SK-N-SH (cell line): ENCODE data around the gene CCDC171. TPM values are rescaled to one million over a fixed set of nuclear protein-coding genes. Genes with fewer than 3 reads are reported as not detected.

Experiments
- CTCF ChIA-PET: fragments of 300-600, 350-600 bp; formaldehyde crosslinking; extraction: SDS; loops from one replicate; lab custom pipeline; 2021; lab: Yijun Ruan, JAX
- POLR2A ChIA-PET: fragments of 350-600 bp; sonication (Branson Sonifier 250); formaldehyde crosslinking; extraction: SDS; loops from one replicate; lab custom pipeline; 2020; ENCODE audit warnings: antibody characterized with exemption, inconsistent platforms; lab: Yijun Ruan, JAX
- DNase-seq: peaks from one replicate; pipeline ENCODE4 v3.0.0; 2012
- H2AFZ ChIP-seq: fragments of 200-600 bp; sonication (generic); 2 replicates; pipeline ENCODE4 v1.8.1; 2016; ENCODE audit warnings: antibody characterized with exemption, mild to moderate bottlenecking, low read depth
- H3F3A ChIP-seq: fragments of 200-600 bp; sonication (generic); replicated peaks from 2 replicates; pipeline ENCODE3; 2016; ENCODE audit warnings: antibody characterized with exemption, mild to moderate bottlenecking; ENCODE audit not compliant: insufficient read depth
- H3K27ac ChIP-seq, 2 experiments: fragments of 200-500 bp in 1 of 2; fragments of 200-600 bp in 1 of 2; sonication (Bioruptor generic) in 1 of 2; sonication (generic), shearing (Covaris generic) in 1 of 2; 2 replicates each; pipeline versions ENCODE4 v1.5.1 to v1.6.1; 2014 to 2016; ENCODE audit warnings: low read depth in 2 of 2, inconsistent platforms in 1 of 2, low read length in 1 of 2, mild to moderate bottlenecking in 1 of 2, mixed read lengths in 1 of 2
- H3K27me3 ChIP-seq: fragments of 200-600 bp; sonication (generic), shearing (Covaris generic); 2 replicates; pipeline ENCODE4 v1.6.1; 2016; ENCODE audit warnings: mixed run types; ENCODE audit not compliant: insufficient read depth
- H3K36me3 ChIP-seq, 2 experiments: fragments of 200-500 bp in 1 of 2; fragments of 200-600 bp in 1 of 2; sonication (Bioruptor generic) in 1 of 2; sonication (generic) in 1 of 2; replicated peaks in 1 of 2; 2 replicates each; pipeline versions ENCODE3 to v1.5.1; 2014 to 2016; ENCODE audit warnings: low read length in 1 of 2, mild to moderate bottlenecking in 1 of 2; ENCODE audit not compliant: insufficient read depth in 2 of 2, control insufficient read depth in 1 of 2
- H3K4me1 ChIP-seq, 2 experiments: fragments of 200-500 bp in 1 of 2; fragments of 200-600 bp in 1 of 2; sonication (Bioruptor generic) in 1 of 2; sonication (generic), shearing (Covaris generic) in 1 of 2; 2 replicates each; pipeline versions ENCODE4 v1.5.1 to v1.6.1; 2014 to 2016; ENCODE audit warnings: low read depth in 1 of 2, low read length in 1 of 2, mixed run types in 1 of 2; ENCODE audit not compliant: insufficient read depth in 2 of 2, control insufficient read depth in 1 of 2
- H3K4me2 ChIP-seq: fragments of 200-600 bp; sonication (generic), shearing (Covaris generic); 2 replicates; pipeline ENCODE4 v1.6.1; 2017; ENCODE audit warnings: mixed run types
- H3K4me3 ChIP-seq, 2 experiments: fragments of 200-500 bp in 1 of 2; fragments of 200-600 bp in 1 of 2; sonication (Bioruptor generic) in 1 of 2; sonication (generic), shearing (Covaris generic) in 1 of 2; 2 replicates each; pipeline versions ENCODE4 v1.5.1 to v1.8.1; 2014 to 2016; ENCODE audit warnings: low read depth in 2 of 2, inconsistent platforms in 1 of 2, low read length in 1 of 2, mild to moderate bottlenecking in 1 of 2, mixed read lengths in 1 of 2, moderate library complexity in 1 of 2
- H3K79me2 ChIP-seq: fragments of 200-600 bp; sonication (generic); 2 replicates; pipeline ENCODE4 v1.8.1; 2017; ENCODE audit warnings: mild to moderate bottlenecking; ENCODE audit not compliant: insufficient read depth
- H3K9ac ChIP-seq: fragments of 200-600 bp; sonication (generic); 2 replicates; pipeline ENCODE4 v1.6.1; 2017; ENCODE audit warnings: mixed run types
- H3K9me2 ChIP-seq: fragments of 200-600 bp; sonication (generic); 2 replicates; pipeline ENCODE4 v1.6.1; 2017; ENCODE audit warnings: mixed run types
- H3K9me3 ChIP-seq: fragments of 200-600 bp; sonication (generic); 2 replicates; pipeline ENCODE4 v1.6.1; 2017; ENCODE audit warnings: mixed run types, mild to moderate bottlenecking, moderate library complexity
- H4K20me1 ChIP-seq: fragments of 200-600 bp; sonication (generic); 2 replicates; pipeline ENCODE4 v1.6.1; 2017; ENCODE audit warnings: mild to moderate bottlenecking, mixed run types; ENCODE audit not compliant: insufficient read depth
- CTCF ChIP-seq: fragments of 200-600 bp; sonication (generic); IDR thresholded peaks from 2 replicates; pipeline ENCODE4 v1.6.1; 2017; ENCODE audit warnings: antibody characterized with exemption, mild to moderate bottlenecking, moderate library complexity
- EZH2phosphoT487 ChIP-seq: fragments of 200-600 bp; sonication (generic); IDR thresholded peaks from 2 replicates; pipeline ENCODE4 v1.6.1; 2017; ENCODE audit warnings: low read depth, mixed run types, mild to moderate bottlenecking, antibody characterized with exemption, moderate library complexity, borderline replicate concordance
- FOSL2 ChIP-seq: IDR thresholded peaks from 2 replicates; pipeline ENCODE4 v1.4.0; 2012; ENCODE audit warnings: low read depth, mild to moderate bottlenecking, moderate library complexity, borderline replicate concordance
- FOXJ3 ChIP-seq: sonication (generic); formaldehyde crosslinking; IDR thresholded peaks from 2 replicates; pipeline ENCODE4 v1.5.1; 2020; ENCODE audit warnings: mild to moderate bottlenecking, missing genetic modification reagents
- GABPA ChIP-seq: IDR thresholded peaks from 2 replicates; pipeline ENCODE4 v1.4.0; 2012; ENCODE audit warnings: low read depth, mild to moderate bottlenecking
- MAX ChIP-seq: IDR thresholded peaks from 2 replicates; pipeline ENCODE4 v1.4.0; 2012; ENCODE audit warnings: low read depth
- MXI1 ChIP-seq: IDR thresholded peaks from 2 replicates; pipeline ENCODE4 v1.6.1; 2012; ENCODE audit warnings: mild to moderate bottlenecking, low read depth, low read length, improper control_type of control experiment
- RFX5 ChIP-seq: IDR thresholded peaks from 2 replicates; pipeline ENCODE4 v1.6.1; 2012; ENCODE audit warnings: mild to moderate bottlenecking, improper control_type of control experiment, low read length
- RXRA ChIP-seq: IDR thresholded peaks from 2 replicates; pipeline ENCODE4 v1.4.0; 2012; ENCODE audit warnings: low read depth, mild to moderate bottlenecking, borderline replicate concordance
- TAF1 ChIP-seq: IDR thresholded peaks from 2 replicates; pipeline ENCODE4 v1.6.1; 2012; ENCODE audit warnings: low read depth, mild to moderate bottlenecking, low read length, moderate library complexity, borderline replicate concordance
- TCF12 ChIP-seq: IDR thresholded peaks from 2 replicates; pipeline ENCODE4 v1.4.0; 2012
- WGBS: methylation state at CpG from one replicate; pipeline ENCODE4 v1.1.6; 2017; ENCODE audit warnings: low lambda C conversion rate; 5-methylcytosine and 5-hydroxymethylcytosine counted together
- polyA plus RNA-seq, 3 experiments: library from polyadenylated mRNA; depleted of rRNA; stranded (reverse); fragments of >200 nt; gene quantifications; 2 replicates each; pipeline ENCODE4 v1.2.3, GENCODE V29; 2012

Gene CCDC171
- polyA plus RNA-seq, 1 of the 3 experiments (the other 2 are of a cell fraction) = 0.54 TPM

GRCh38 chr9:15707000-15707399 is 154.2 kb downstream of the CCDC171 start:
- TF ChIP-seq GABPA (no peak), MXI1 (no peak), RFX5 (no peak), CTCF (no peak), FOXJ3 (CRISPR knock-in tag) (no peak), MAX (no peak), TAF1 (no peak), TCF12 (no peak), EZH2phosphoT487 (no peak), RXRA (no peak)
- no peak overlapping the region for H3K9ac ChIP-seq
- no peaks in the 10 kb centered on the region for H3K36me3 ChIP-seq
- H3K4me2 ChIP-seq = no peak overlapping the region
- H2AFZ ChIP-seq = no peak overlapping the region
- H3K9me3 ChIP-seq = no peaks in the 10 kb centered on the region
- H3K4me1 ChIP-seq = no peaks in the 10 kb centered on the region; a peak in 1 of 4 replicates
- H3K27ac ChIP-seq = no peak overlapping the region
- ChIA-PET CTCF (no interaction called here), POLR2A (no interaction called here)
- no peak overlapping the region for H3K4me3 ChIP-seq
- WGBS = 87% methylated on average over 3 of the region's 3 CpGs
- DNase-seq = no peak
- no peaks in the 10 kb centered on the region for H3K27me3 ChIP-seq
- H3K9me2 ChIP-seq = no peaks in the 10 kb centered on the region
- no peaks in the 10 kb centered on the region for H4K20me1 ChIP-seq
- H3K79me2 ChIP-seq = no peaks in the 10 kb centered on the region
- no peaks in the 10 kb centered on the region for H3F3A ChIP-seq

- Histone ChIP-seq H3K4me2 (no peak overlapping the region), H3K4me1 (no peaks in the 10 kb centered on the region; a peak in 1 of 4 replicates), H3K79me2 (no peaks in the 10 kb centered on the region), H3K9me3 (no peaks in the 10 kb centered on the region), H3K27ac (no peak overlapping the region), H3K36me3 (peaks cover 0 to 3% of the 10 kb centered on the region in 2 experiments), H4K20me1 (no peaks in the 10 kb centered on the region), H3K4me3 (no peak overlapping the region), H3K9ac (no peak overlapping the region), H3F3A (no peaks in the 10 kb centered on the region), H2AFZ (no peak overlapping the region), H3K9me2 (no peaks in the 10 kb centered on the region), H3K27me3 (no peaks in the 10 kb centered on the region)
- 67% methylated on average over 1 of the region's 1 CpG for WGBS
- no peak for DNase-seq
- TF ChIP-seq FOSL2 = no peak
- TF ChIP-seq CTCF = no peak
- ChIA-PET POLR2A (no interaction called here), CTCF (no interaction called here)
Observed at GRCh38 chr9:15711531-15711930, 158.7 kb downstream of the CCDC171 start.
